Mesendoderm (in vitro differentiated cells): ENCODE data around the gene IFT25.

Experiments
- DNase-seq: peaks from one replicate; pipeline ENCODE4 v3.0.0; 2013
- H2AK5ac ChIP-seq: 2 replicates; pipeline ENCODE4 v1.6.1; 2013; ENCODE audit warnings: low read length, inconsistent platforms
- H2BK120ac ChIP-seq: 2 replicates; pipeline ENCODE4 v1.6.1; 2013; ENCODE audit warnings: low read depth, mild to moderate bottlenecking, low read length, moderate library complexity, mixed read lengths
- H2BK15ac ChIP-seq: replicated peaks from 2 replicates; pipeline ENCODE4 v1.6.1; 2013; ENCODE audit warnings: low read depth, mild to moderate bottlenecking, moderate library complexity
- H2BK5ac ChIP-seq: 2 replicates; pipeline ENCODE4 v1.6.1; 2013; ENCODE audit warnings: low read length, inconsistent platforms
- H3K18ac ChIP-seq: 2 replicates; pipeline ENCODE4 v1.6.1; 2013; ENCODE audit warnings: mild to moderate bottlenecking, low read length, mixed read lengths
- H3K23ac ChIP-seq: one replicate; pipeline ENCODE4 v1.6.1; 2013; ENCODE audit warnings: low read length
- H3K27ac ChIP-seq: 2 replicates; pipeline ENCODE4 v1.5.1; 2013; ENCODE audit warnings: low read depth, mild to moderate bottlenecking, inconsistent platforms, low read length, moderate library complexity
- H3K27me3 ChIP-seq: 2 replicates; pipeline ENCODE4 v1.6.1; 2013; ENCODE audit warnings: low read length, control low read depth, mild to moderate bottlenecking, inconsistent platforms; ENCODE audit not compliant: insufficient read depth, poor library complexity
- H3K36me3 ChIP-seq: 2 replicates; pipeline ENCODE4 v1.6.1; 2013; ENCODE audit warnings: low read length, inconsistent platforms; ENCODE audit not compliant: control insufficient read depth, insufficient read depth
- H3K4ac ChIP-seq: one replicate; pipeline ENCODE4 v1.6.1; 2013; ENCODE audit warnings: low read depth, mild to moderate bottlenecking, low read length, moderate library complexity
- H3K4me1 ChIP-seq: 2 replicates; pipeline ENCODE4 v1.6.1; 2013; ENCODE audit warnings: low read depth, low read length, inconsistent platforms; ENCODE audit not compliant: control insufficient read depth
- H3K4me2 ChIP-seq: 2 replicates; pipeline ENCODE4 v1.6.1; 2013; ENCODE audit warnings: low read length
- H3K4me3 ChIP-seq: 2 replicates; pipeline ENCODE4 v1.5.1; 2013; ENCODE audit warnings: mild to moderate bottlenecking, low read length
- H3K56ac ChIP-seq: one replicate; pipeline ENCODE4 v1.6.1; 2013; ENCODE audit warnings: low read length
- H3K79me1 ChIP-seq: 2 replicates; pipeline ENCODE4 v1.6.1; 2013; ENCODE audit warnings: low read length, inconsistent platforms
- H3K79me2 ChIP-seq: 2 replicates; pipeline ENCODE4 v1.6.1; 2013; ENCODE audit warnings: mild to moderate bottlenecking, low read length; ENCODE audit not compliant: control insufficient read depth, insufficient read depth
- H3K9ac ChIP-seq: 2 replicates; pipeline ENCODE4 v1.6.1; 2013; ENCODE audit warnings: low read length, inconsistent platforms
- H4K5ac ChIP-seq: one replicate; pipeline ENCODE4 v1.6.1; 2013; ENCODE audit warnings: low read length
- H4K8ac ChIP-seq: one replicate; pipeline ENCODE4 v1.6.1; 2013; ENCODE audit warnings: low read depth, mild to moderate bottlenecking, control low read depth, low read length, moderate library complexity
- WGBS: extraction: QIAGEN DNeasy Blood & Tissue Kit; methylation state at CpG from one replicate; pipeline ENCODE4 v1.1.7; 2013; ENCODE audit warnings: low lambda C conversion rate, missing lambda C conversion rate; ENCODE audit not compliant: insufficient coverage; ENCODE audit errors: extremely low coverage; 5-methylcytosine and 5-hydroxymethylcytosine counted together

The IFT25 gene

GRCh38 chr1:53894644-53895043 lies 50.9 kb downstream of the IFT25 start:
- Histone ChIP-seq H3K23ac (no peak overlapping the region), H3K56ac (no peak overlapping the region), H2AK5ac (no peak overlapping the region), H2BK15ac (no peak overlapping the region), H3K36me3 (no peaks in the 10 kb centered on the region), H3K79me2 (no peaks in the 10 kb centered on the region), H2BK120ac (no peak overlapping the region), H2BK5ac (no peak overlapping the region), H3K4ac (no peak overlapping the region), H3K4me1 (no peaks in the 10 kb centered on the region), H3K4me3 (no peak overlapping the region), H3K4me2 (no peak overlapping the region), H3K27me3 (no peaks in the 10 kb centered on the region), H4K8ac (no peak overlapping the region), H4K5ac (no peak overlapping the region), H3K9ac (no peak overlapping the region), H3K18ac (no peak overlapping the region), H3K79me1 (no peaks in the 10 kb centered on the region), H3K27ac (no peak overlapping the region)
- no CpG with 5 or more reads among the region's 5 CpGs for WGBS
- no peak for DNase-seq

GRCh38 chr1:53893999-53894636 lies 51.4 kb downstream of the IFT25 start, which contains the start of gene DIO1:
DIO1 (plus strand) TSS chr1:53894187; CDS start chr1:53894211, 24 bp downstream.
- no peak for DNase-seq
- Histone ChIP-seq H3K79me2 (no peaks in the 10 kb centered on the region), H3K56ac (no peak within 1 kb of the TSS), H3K36me3 (no peaks in the 10 kb centered on the region), H3K4ac (no peak within 1 kb of the TSS), H2BK120ac (no peak within 1 kb of the TSS), H3K23ac (no peak within 1 kb of the TSS), H3K18ac (no peak within 1 kb of the TSS), H4K5ac (no peak within 1 kb of the TSS), H3K9ac (no peak within 1 kb of the TSS), H2BK5ac (no peak within 1 kb of the TSS), H3K27me3 (no peaks in the 10 kb centered on the region), H2BK15ac (no peak within 1 kb of the TSS), H3K79me1 (peaks cover 3% of the 10 kb centered on the region), H3K4me2 (no peak within 1 kb of the TSS), H3K4me3 (no peak within 1 kb of the TSS), H4K8ac (no peak within 1 kb of the TSS), H3K4me1 (no peaks in the 10 kb centered on the region), H2AK5ac (no peak within 1 kb of the TSS), H3K27ac (no peak within 1 kb of the TSS)
- WGBS: no CpG with 5 or more reads among the region's 14 CpGs

GRCh38 chr1:53892911-53893310 lies 52.6 kb downstream of the IFT25 start:
- H3K79me1 ChIP-seq: peaks cover 3% of the 10 kb centered on the region
- H3K36me3 ChIP-seq: no peaks in the 10 kb centered on the region
- no peak overlapping the region for H3K23ac ChIP-seq
- no peak overlapping the region for H3K18ac ChIP-seq
- no peak overlapping the region for H3K27ac ChIP-seq
- no peaks in the 10 kb centered on the region for H3K4me1 ChIP-seq
- H3K27me3 ChIP-seq: no peaks in the 10 kb centered on the region
- H3K79me2 ChIP-seq: no peaks in the 10 kb centered on the region
- no peak overlapping the region for H3K9ac ChIP-seq
- DNase-seq: no peak
- no peak overlapping the region for H3K4me2 ChIP-seq
- no peak overlapping the region for H3K4me3 ChIP-seq
- no peak overlapping the region for H2BK5ac ChIP-seq
- no peak overlapping the region for H4K8ac ChIP-seq
- H3K4ac ChIP-seq: no peak overlapping the region
- no peak overlapping the region for H4K5ac ChIP-seq
- no CpG with 5 or more reads among the region's 5 CpGs for WGBS
- H2BK15ac ChIP-seq: no peak overlapping the region
- H3K56ac ChIP-seq: no peak overlapping the region
- H2BK120ac ChIP-seq: no peak overlapping the region
- no peak overlapping the region for H2AK5ac ChIP-seq

GRCh38 chr1:53891678-53892077 lies 53.8 kb downstream of the IFT25 start:
- H3K27ac ChIP-seq: no peak overlapping the region
- no peak overlapping the region for H2BK15ac ChIP-seq
- no peak overlapping the region for H2BK5ac ChIP-seq
- H3K9ac ChIP-seq: no peak overlapping the region
- no peak overlapping the region for H4K8ac ChIP-seq
- H3K18ac ChIP-seq: no peak overlapping the region
- no peak overlapping the region for H3K23ac ChIP-seq
- peaks cover 3% of the 10 kb centered on the region for H3K79me1 ChIP-seq
- DNase-seq: no peak
- H3K4me1 ChIP-seq: no peaks in the 10 kb centered on the region
- H2BK120ac ChIP-seq: no peak overlapping the region
- WGBS: no CpG with 5 or more reads among the region's 2 CpGs
- no peak overlapping the region for H3K4me2 ChIP-seq
- H3K79me2 ChIP-seq: no peaks in the 10 kb centered on the region
- H3K4ac ChIP-seq: no peak overlapping the region
- H3K4me3 ChIP-seq: no peak overlapping the region
- no peak overlapping the region for H2AK5ac ChIP-seq
- no peaks in the 10 kb centered on the region for H3K27me3 ChIP-seq
- no peak overlapping the region for H4K5ac ChIP-seq
- H3K36me3 ChIP-seq: no peaks in the 10 kb centered on the region
- H3K56ac ChIP-seq: no peak overlapping the region

- no CpG with 5 or more reads among the region's 2 CpGs for WGBS
- H3K56ac ChIP-seq: no peak overlapping the region
- H2BK120ac ChIP-seq: no peak overlapping the region
- H3K36me3 ChIP-seq: no peaks in the 10 kb centered on the region
- H3K23ac ChIP-seq: no peak overlapping the region
- H3K27me3 ChIP-seq: no peaks in the 10 kb centered on the region
- H3K4ac ChIP-seq: no peak overlapping the region
- no peak overlapping the region for H3K18ac ChIP-seq
- H3K4me2 ChIP-seq: no peak overlapping the region
- no peak for DNase-seq
- no peak overlapping the region for H2BK5ac ChIP-seq
- no peak overlapping the region for H2BK15ac ChIP-seq
- H3K4me1 ChIP-seq: no peaks in the 10 kb centered on the region
- H3K79me2 ChIP-seq: no peaks in the 10 kb centered on the region
- no peak overlapping the region for H3K4me3 ChIP-seq
- H4K5ac ChIP-seq: no peak overlapping the region
- H4K8ac ChIP-seq: no peak overlapping the region
- peaks cover 3% of the 10 kb centered on the region for H3K79me1 ChIP-seq
- H2AK5ac ChIP-seq: no peak overlapping the region
- no peak overlapping the region for H3K9ac ChIP-seq
- no peak overlapping the region for H3K27ac ChIP-seq
Observed at GRCh38 chr1:53891018-53891417, 54.5 kb downstream of the IFT25 start.

GRCh38 chr1:53890522-53890941 lies 55.0 kb downstream of the IFT25 start:
- Histone ChIP-seq H3K79me2 (no peaks in the 10 kb centered on the region), H2BK5ac (no peak overlapping the region), H3K79me1 (peaks cover 3% of the 10 kb centered on the region), H3K4me3 (no peak overlapping the region), H2AK5ac (no peak overlapping the region), H2BK120ac (no peak overlapping the region), H3K36me3 (no peaks in the 10 kb centered on the region), H3K18ac (no peak overlapping the region), H3K23ac (no peak overlapping the region), H3K56ac (peak overlapping the region; percentile 40), H3K27ac (no peak overlapping the region), H3K4me2 (no peak overlapping the region), H4K5ac (no peak overlapping the region), H3K4me1 (no peaks in the 10 kb centered on the region), H2BK15ac (no peak overlapping the region), H3K9ac (no peak overlapping the region), H4K8ac (no peak overlapping the region), H3K4ac (no peak overlapping the region), H3K27me3 (no peaks in the 10 kb centered on the region)
- no peak for DNase-seq
- WGBS: no CpG with 5 or more reads among the region's 7 CpGs
